Calu3 (cell line): ENCODE data around the gene CR1L. TPM values are rescaled to one million over a fixed set of nuclear protein-coding genes. Genes with fewer than 3 reads are reported as not detected.

Experiments
- BruUV-seq: library from RNA; stranded (reverse); fragments of 400-500 nt; replicated peaks from 2 replicates; lab custom pipeline; 2021; lab: Mats Ljungman, UMichigan
- CTCF ChIA-PET: fragments of 300-600 bp; sonication (Branson Sonifier 250); formaldehyde crosslinking; loops from one replicate; lab custom pipeline; 2022; ENCODE audit warnings: antibody characterized with exemption; lab: Charles Lee
- DNase-seq: peaks from one replicate; pipeline ENCODE4 v3.0.0; 2022
- H3K27ac Mint-ChIP-seq: one replicate; pipeline ENCODE4 v1.8.0; 2022; ENCODE audit warnings: mixed read lengths; ENCODE audit not compliant: unreplicated experiment
- H3K27me3 Mint-ChIP-seq: one replicate; pipeline ENCODE4 v1.8.0; 2022; ENCODE audit warnings: mixed read lengths; ENCODE audit not compliant: unreplicated experiment
- H3K36me3 Mint-ChIP-seq: one replicate; pipeline ENCODE4 v1.8.0; 2022; ENCODE audit warnings: mild to moderate bottlenecking, moderate library complexity, mixed read lengths; ENCODE audit not compliant: insufficient read depth, unreplicated experiment
- H3K4me1 Mint-ChIP-seq: one replicate; pipeline ENCODE4 v1.8.0; 2022; ENCODE audit warnings: mild to moderate bottlenecking, low read depth, mixed read lengths; ENCODE audit not compliant: unreplicated experiment
- H3K4me3 Mint-ChIP-seq: one replicate; pipeline ENCODE4 v1.8.0; 2022; ENCODE audit warnings: mild to moderate bottlenecking, low read depth, moderate library complexity, mixed read lengths; ENCODE audit not compliant: unreplicated experiment
- H3K9me3 Mint-ChIP-seq: one replicate; pipeline ENCODE4 v1.8.0; 2022; ENCODE audit warnings: low read depth, mixed read lengths; ENCODE audit not compliant: unreplicated experiment
- intact Hi-C: fragments of 100-400 bp; cut with micrococcal nuclease; formaldehyde crosslinking; loops from one replicate; pipeline ENCODE4 v1.10.0; 2022; ENCODE audit not compliant: unreplicated experiment
- total RNA-seq: library from RNA; stranded (reverse); gene quantifications from 2 replicates; pipeline ENCODE4 v1.2.3, GENCODE V29; 2022
- TF ChIP-seq, protein P1 (sequence below): fragments of 200-600 bp; IDR thresholded peaks from one replicate; pipeline ENCODE4 v1.8.0; 2022; ENCODE audit warnings: antibody characterized with exemption; ENCODE audit not compliant: unreplicated experiment

Gene CR1L
- total RNA-seq, 1 experiment from 2014 or later = not detected

GRCh38 chr1:207646944-207647579 lies 2.1 kb downstream of the CR1L start:
- BruUV-seq = no TSS peak
- CTCF ChIA-PET = no interaction called here

GRCh38 chr1:207647671-207648333 lies 2.9 kb downstream of the CR1L start:
- intact Hi-C loops = no loop called here
- Mint-ChIP-seq H3K27me3 (peaks cover 35% of the 10 kb centered on the region), H3K36me3 (peaks cover 6% of the 10 kb centered on the region), H3K27ac (no peak overlapping the region), H3K4me1 (peaks cover 29% of the 10 kb centered on the region), H3K4me3 (no peak overlapping the region), H3K9me3 (no peaks in the 10 kb centered on the region)
- TF ChIP-seq, protein P1, sequence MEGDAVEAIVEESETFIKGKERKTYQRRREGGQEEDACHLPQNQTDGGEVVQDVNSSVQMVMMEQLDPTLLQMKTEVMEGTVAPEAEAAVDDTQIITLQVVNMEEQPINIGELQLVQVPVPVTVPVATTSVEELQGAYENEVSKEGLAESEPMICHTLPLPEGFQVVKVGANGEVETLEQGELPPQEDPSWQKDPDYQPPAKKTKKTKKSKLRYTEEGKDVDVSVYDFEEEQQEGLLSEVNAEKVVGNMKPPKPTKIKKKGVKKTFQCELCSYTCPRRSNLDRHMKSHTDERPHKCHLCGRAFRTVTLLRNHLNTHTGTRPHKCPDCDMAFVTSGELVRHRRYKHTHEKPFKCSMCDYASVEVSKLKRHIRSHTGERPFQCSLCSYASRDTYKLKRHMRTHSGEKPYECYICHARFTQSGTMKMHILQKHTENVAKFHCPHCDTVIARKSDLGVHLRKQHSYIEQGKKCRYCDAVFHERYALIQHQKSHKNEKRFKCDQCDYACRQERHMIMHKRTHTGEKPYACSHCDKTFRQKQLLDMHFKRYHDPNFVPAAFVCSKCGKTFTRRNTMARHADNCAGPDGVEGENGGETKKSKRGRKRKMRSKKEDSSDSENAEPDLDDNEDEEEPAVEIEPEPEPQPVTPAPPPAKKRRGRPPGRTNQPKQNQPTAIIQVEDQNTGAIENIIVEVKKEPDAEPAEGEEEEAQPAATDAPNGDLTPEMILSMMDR = no peak
- no peak for DNase-seq
- no TSS peak for BruUV-seq
- CTCF ChIA-PET = no interaction called here

More at GRCh38 chr1:207646944-207647579, 2.1 kb downstream of the CR1L start:
- Mint-ChIP-seq H3K36me3 (peaks cover 6% of the 10 kb centered on the region), H3K4me3 (no peak overlapping the region), H3K27ac (no peak overlapping the region), H3K27me3 (peaks cover 35% of the 10 kb centered on the region), H3K9me3 (no peaks in the 10 kb centered on the region), H3K4me1 (peaks cover 29% of the 10 kb centered on the region)
- DNase-seq = no peak
- intact Hi-C loops = no loop called here
- TF ChIP-seq, protein P1 = no peak

DNA sequence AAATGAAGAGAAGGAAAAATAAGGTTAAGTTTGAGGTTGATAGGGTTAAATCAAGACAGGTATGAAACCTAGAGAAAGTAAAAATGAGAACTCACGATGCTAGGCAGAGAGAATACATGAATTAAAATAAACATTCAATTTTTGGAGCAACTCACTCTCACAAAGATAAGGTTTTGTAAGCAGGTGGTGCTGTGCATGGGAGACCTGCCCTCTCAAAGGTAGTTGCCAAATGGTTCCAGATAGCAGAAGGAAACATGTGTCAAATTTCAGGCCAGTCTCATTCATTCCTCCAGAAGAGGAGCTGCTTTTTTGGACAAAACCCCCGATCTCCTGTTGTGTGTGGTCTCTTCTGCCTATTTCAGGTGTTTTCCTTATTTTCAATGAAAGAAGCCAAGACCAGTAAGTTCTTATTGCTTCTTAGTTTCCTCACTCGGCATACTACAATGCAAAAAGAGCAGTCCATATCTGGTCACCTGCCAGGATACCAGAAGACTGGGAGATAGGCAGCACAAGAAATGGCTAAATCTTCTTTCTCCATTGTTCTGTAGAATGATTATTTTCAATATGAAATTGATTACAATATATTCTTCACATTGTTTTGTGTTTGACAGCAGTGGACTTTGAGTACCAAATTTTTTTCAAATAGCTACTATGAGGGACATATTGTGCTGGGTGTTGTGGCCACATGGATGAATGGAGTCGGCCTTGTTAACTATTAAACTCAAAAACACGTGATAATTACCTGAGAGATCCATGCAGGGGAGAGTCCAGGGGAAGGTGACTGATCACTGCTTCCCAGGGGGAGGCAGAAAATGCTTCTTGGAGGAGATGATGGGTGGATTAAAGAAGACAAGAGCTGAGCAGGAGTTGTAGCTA lies 3.6 kb downstream of the CR1L start:
- intact Hi-C loops = no loop called here
- Mint-ChIP-seq H3K36me3 (peaks cover 6% of the 10 kb centered on the region), H3K27ac (peak overlapping the region; percentile 22), H3K9me3 (no peaks in the 10 kb centered on the region), H3K4me1 (peaks cover 29% of the 10 kb centered on the region), H3K4me3 (no peak overlapping the region), H3K27me3 (peaks cover 35% of the 10 kb centered on the region)
- BruUV-seq = no TSS peak
- DNase-seq = no peak
- CTCF ChIA-PET = interaction anchor here (0.7 to 1.0 kb wide), 2 partner anchors 28 to 50 kb away, joined by 3 to 4 read pairs; no protein-coding TSS in a partner anchor
- TF ChIP-seq, protein P1 = no peak

DNA sequence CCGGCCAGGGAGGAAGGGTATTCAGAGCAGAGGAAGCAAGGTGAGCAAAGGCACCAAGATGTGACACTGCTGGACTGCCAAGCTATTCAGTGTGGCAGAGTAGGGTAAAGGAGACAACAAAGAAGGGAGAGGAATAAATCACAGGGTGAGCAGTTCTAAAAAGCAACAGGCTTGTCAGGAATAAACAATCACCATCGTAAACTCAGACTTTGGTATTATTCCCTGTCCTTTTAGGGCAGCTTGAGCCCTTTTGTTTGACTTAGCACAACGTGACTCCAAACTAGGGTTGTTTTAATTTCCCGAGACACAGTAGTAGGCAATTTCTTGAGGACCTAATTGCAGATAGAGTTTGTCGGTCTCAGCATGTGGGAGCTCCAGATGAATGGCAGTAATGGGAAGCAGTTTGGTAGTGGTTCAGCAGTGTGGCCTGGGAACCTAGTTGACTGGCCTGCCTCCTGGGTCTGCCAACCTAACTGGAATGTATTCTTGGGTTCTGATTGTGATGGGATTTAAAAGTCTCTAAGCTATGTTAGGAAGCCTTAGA lies 4.3 kb downstream of the CR1L start:
- intact Hi-C loops = no loop called here
- CTCF ChIA-PET = interaction anchor here (1.0 kb wide), 1 partner anchor 29 kb away, joined by 4 read pairs; no protein-coding TSS in a partner anchor
- peaks cover 29% of the 10 kb centered on the region for H3K27me3 Mint-ChIP-seq
- no peak for DNase-seq
- peaks cover 25% of the 10 kb centered on the region for H3K4me1 Mint-ChIP-seq
- H3K36me3 Mint-ChIP-seq = peaks cover 6% of the 10 kb centered on the region
- H3K9me3 Mint-ChIP-seq = no peaks in the 10 kb centered on the region
- no peak overlapping the region for H3K4me3 Mint-ChIP-seq
- TF ChIP-seq, protein P1 = no peak
- BruUV-seq = no TSS peak
- H3K27ac Mint-ChIP-seq = peak overlapping the region; percentile 22
